Measurements from ENCODE around the gene C3orf18.

C3orf18 gene

DNA sequence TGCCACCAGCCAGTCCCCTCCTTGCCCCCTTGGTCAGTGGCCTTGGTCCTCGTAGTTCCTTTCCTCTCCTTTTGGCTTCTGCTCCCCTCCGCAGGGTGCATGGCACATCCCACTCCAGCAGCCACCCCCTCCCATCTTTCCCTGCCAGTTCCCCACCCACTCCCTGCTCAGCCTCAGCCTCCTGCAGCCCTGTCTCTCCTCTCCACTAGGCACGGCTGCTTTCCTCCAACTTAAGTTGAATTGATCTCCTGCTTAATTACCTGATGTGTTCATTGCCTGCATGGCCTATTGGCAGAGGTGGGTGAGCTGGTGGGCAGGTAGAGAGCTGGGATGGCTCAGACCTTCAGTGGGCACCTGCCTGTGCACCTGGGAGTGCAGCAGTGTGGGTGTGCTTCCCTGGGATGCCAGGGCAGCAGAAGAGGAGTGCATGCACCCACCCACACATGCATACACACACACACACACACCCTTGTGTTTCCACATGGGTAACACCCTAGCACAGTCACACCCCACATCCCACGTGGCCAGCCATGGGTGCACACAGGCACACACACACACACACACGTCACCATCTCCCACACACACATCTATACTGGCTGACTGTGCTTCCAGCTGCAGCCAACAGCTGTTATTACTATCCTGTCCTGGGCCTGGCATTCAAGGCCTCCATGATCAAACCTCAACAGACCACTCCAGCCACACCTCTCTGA, 30.9 kb downstream of the C3orf18 start:
- no peak for TF ChIP-seq GATA2 (IDR thresholded peaks at IDR 0.05; ENCODE audit: low read depth, low read length)
- TF ChIP-seq GATA3 (IDR thresholded peaks at IDR 0.05; ENCODE audit: low read depth, low read length): no peak

DNA sequence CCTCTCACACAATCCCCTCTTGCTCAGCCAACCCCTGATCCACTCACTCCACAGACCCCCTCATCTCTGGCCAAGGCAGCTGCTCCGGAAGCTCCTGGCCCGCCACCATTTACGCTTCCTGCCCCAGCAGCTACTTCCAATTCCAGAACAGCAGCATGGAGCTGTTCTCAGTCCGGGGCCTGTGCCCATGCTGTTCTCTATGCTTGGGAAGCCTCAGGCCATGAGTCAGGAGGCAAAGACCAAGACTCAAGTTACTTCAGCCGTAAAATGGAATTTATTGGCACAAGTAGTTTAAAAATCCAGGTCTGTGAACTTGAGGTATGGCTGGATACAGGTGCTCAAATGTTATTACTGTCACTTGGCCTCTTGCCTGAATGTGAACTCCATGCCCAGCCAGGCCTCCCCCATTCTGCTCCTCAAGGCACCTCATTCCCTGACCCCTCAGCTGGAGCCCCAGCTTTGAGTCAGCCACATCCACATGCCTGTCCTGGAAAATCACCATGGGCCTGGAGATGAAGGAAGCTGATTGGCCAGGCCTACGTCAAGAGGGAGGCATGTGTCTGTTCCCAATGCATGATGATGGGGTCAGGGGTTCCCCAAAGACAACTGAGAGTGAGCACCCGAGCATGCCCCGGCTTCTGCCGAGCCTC, 32.7 kb downstream of the C3orf18 start:
- no peak for TF ChIP-seq GATA3 (IDR thresholded peaks at IDR 0.05; ENCODE audit: low read depth, low read length)
- no peak for TF ChIP-seq GATA2 (IDR thresholded peaks at IDR 0.05; ENCODE audit: low read depth, low read length)

DNA sequence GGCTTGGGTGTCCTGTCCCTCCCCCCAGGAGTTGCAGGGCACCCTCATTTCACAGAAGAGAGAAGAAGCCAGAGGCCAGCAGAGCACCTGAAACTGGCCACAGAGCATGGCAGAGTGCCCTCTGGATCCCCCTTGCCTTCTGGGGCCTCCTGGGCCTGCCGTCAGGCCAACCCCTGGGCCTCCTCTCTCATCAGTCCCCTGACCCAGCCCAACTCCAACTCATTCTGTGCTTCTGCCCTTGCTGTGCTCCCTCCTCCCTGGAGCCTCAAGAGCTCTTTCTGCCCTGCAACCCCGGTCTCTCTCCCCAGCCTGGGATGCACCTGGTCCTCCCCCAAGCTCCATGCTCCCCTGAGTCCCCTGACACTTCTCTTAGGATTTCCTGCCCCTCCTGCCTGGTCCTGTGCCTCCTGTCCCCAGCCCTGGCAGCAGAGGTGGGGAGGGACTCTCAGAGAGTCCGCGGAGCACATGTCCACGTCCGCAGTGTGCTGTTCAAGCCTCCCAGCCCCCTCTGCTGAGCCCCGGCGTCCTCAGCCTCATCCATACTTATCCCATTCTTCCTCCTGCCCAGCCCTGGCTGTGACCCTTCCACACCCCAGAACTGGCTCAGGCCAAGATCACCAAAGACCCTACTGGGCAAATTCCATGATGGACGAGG, 33.6 kb downstream of the C3orf18 start:
- TF ChIP-seq GATA2 (IDR thresholded peaks at IDR 0.05; ENCODE audit: low read depth, low read length) (no peak), GATA3 (IDR thresholded peaks at IDR 0.05; ENCODE audit: low read depth, low read length) (no peak)

DNA sequence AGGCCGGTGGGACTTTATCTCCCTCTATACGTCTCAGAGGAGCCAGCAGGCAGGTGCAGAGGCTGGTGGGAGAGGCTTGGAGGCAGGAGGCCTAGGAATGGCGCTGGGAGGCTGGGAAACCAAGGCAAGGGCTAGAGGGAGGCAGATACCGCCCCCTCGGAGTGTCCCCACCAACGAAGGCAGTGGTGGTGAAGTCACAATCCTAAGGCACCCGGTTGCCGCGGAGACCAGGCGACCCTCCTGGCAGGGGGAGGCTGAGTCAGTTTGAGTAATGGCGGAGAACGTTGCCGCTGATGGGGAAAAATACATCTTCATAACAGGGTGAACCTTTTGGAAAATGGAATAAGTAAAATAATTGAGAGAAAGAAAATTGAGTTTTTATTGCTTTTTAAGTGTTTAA, 34.2 kb downstream of the C3orf18 start:
- TF ChIP-seq GATA2 (IDR thresholded peaks at IDR 0.05; ENCODE audit: low read depth, low read length) (no peak), GATA3 (IDR thresholded peaks at IDR 0.05; ENCODE audit: low read depth, low read length) (no peak)

GRCh38 chr3:50532062-50532705, 35.4 kb downstream of the C3orf18 start:
- TF ChIP-seq GATA3 (IDR thresholded peaks at IDR 0.05; ENCODE audit: low read depth, low read length) (no peak), GATA2 (IDR thresholded peaks at IDR 0.05; ENCODE audit: low read depth, low read length) (no peak)

- TF ChIP-seq GATA2 (IDR thresholded peaks at IDR 0.05; ENCODE audit: low read depth, low read length): no peak
- TF ChIP-seq GATA3 (IDR thresholded peaks at IDR 0.05; ENCODE audit: low read depth, low read length): no peak
These were observed 36.3 kb downstream of the C3orf18 start for GRCh38 chr3:50531201-50531600.

- no peak for TF ChIP-seq GATA2 (IDR thresholded peaks at IDR 0.05; ENCODE audit: low read depth, low read length)
- TF ChIP-seq GATA3 (IDR thresholded peaks at IDR 0.05; ENCODE audit: low read depth, low read length): no peak
These were observed 37.3 kb downstream of the C3orf18 start for GRCh38 chr3:50530001-50530970.

- no peak for TF ChIP-seq GATA3 (IDR thresholded peaks at IDR 0.05; ENCODE audit: low read depth, low read length)
- TF ChIP-seq GATA2 (IDR thresholded peaks at IDR 0.05; ENCODE audit: low read depth, low read length): no peak
These were observed 41.6 kb downstream of the C3orf18 start for GRCh38 chr3:50525987-50526386.

DNA sequence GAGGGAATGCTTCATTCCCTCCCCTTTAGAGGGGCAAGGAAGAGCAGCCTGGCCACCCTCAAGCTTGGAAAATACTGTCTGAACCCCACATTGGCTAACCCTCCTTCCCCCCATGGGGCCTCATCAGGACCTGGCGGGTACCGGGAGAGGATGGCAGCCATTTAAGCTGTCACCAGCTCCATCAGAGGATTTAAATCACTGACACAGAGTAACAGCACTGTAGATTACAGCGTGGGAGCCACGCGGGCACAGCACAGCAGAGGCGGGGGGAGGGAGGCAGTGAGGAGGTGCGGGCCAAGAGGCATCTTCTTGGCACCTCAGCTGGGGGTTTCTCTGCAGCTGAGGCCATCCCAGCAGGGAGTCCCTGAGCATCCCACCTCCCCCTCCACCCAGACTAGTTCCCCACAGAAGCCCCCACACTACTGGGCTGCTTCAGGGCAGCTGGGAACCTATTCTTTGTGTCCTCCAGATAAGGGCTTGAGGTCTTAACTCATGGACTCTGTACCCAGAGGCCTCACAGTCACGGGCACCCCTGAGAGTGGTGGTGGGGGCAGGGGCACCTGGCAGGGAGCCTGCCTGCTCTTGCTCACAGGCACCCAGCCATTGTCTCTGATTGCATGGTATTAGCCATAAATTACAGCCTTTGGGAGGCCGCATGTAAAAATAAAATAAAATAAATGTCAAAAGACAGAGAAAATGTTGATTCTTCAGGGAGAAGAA, 42.2 kb downstream of the C3orf18 start:
- TF ChIP-seq GATA2 (IDR thresholded peaks at IDR 0.05; ENCODE audit: low read depth, low read length) (no peak), GATA3 (IDR thresholded peaks at IDR 0.05; ENCODE audit: low read depth, low read length) (no peak)

GRCh38 chr3:50524746-50525145, 42.8 kb downstream of the C3orf18 start:
- TF ChIP-seq GATA3 (IDR thresholded peaks at IDR 0.05; ENCODE audit: low read depth, low read length): no peak
- no peak for TF ChIP-seq GATA2 (IDR thresholded peaks at IDR 0.05; ENCODE audit: low read depth, low read length)

- no peak for TF ChIP-seq GATA2 (IDR thresholded peaks at IDR 0.05; ENCODE audit: low read depth, low read length)
- no peak for TF ChIP-seq GATA3 (IDR thresholded peaks at IDR 0.05; ENCODE audit: low read depth, low read length)
These were observed 44.2 kb downstream of the C3orf18 start for GRCh38 chr3:50523279-50523811.

GRCh38 chr3:50521572-50521971, 46.0 kb downstream of the C3orf18 start:
- TF ChIP-seq GATA2 (IDR thresholded peaks at IDR 0.05; ENCODE audit: low read depth, low read length) (no peak), GATA3 (IDR thresholded peaks at IDR 0.05; ENCODE audit: low read depth, low read length) (no peak)
